ENCODE measurements around the gene RNF220.

RNF220 gene

GRCh38 chr1:44483089-44483874, 78.2 kb downstream of the RNF220 start:
- no peaks in the 10 kb centered on the region for H3K9me3 ChIP-seq (ENCODE audit: control insufficient read depth, insufficient read depth, low read length)
- H3K36me3 ChIP-seq (ENCODE audit: control insufficient read depth, insufficient read depth, low read length) = no peaks in the 10 kb centered on the region
- H3K9ac ChIP-seq (ENCODE audit: low read depth, low read length) = no peak overlapping the region
- peaks cover 5% of the 10 kb centered on the region for H3K4me1 ChIP-seq (ENCODE audit: control insufficient read depth, insufficient read depth, low read length)
- no peaks in the 10 kb centered on the region for H3K27me3 ChIP-seq (ENCODE audit: control insufficient read depth, insufficient read depth, low read length)
- no peak overlapping the region for H3K4me3 ChIP-seq (ENCODE audit: low read depth, low read length)

GRCh38 chr1:44484155-44484688, 79.2 kb downstream of the RNF220 start:
- H3K4me3 ChIP-seq (ENCODE audit: low read depth, low read length) = no peak overlapping the region
- peaks cover 5% of the 10 kb centered on the region for H3K4me1 ChIP-seq (ENCODE audit: control insufficient read depth, insufficient read depth, low read length)
- no peaks in the 10 kb centered on the region for H3K9me3 ChIP-seq (ENCODE audit: control insufficient read depth, insufficient read depth, low read length)
- H3K36me3 ChIP-seq (ENCODE audit: control insufficient read depth, insufficient read depth, low read length) = no peaks in the 10 kb centered on the region
- H3K27me3 ChIP-seq (ENCODE audit: control insufficient read depth, insufficient read depth, low read length) = no peaks in the 10 kb centered on the region
- H3K9ac ChIP-seq (ENCODE audit: low read depth, low read length) = no peak overlapping the region

GRCh38 chr1:44485229-44485933, 80.3 kb downstream of the RNF220 start:
- no peaks in the 10 kb centered on the region for H3K27me3 ChIP-seq (ENCODE audit: control insufficient read depth, insufficient read depth, low read length)
- peaks cover 5% of the 10 kb centered on the region for H3K4me1 ChIP-seq (ENCODE audit: control insufficient read depth, insufficient read depth, low read length)
- H3K9ac ChIP-seq (ENCODE audit: low read depth, low read length) = no peak overlapping the region
- H3K36me3 ChIP-seq (ENCODE audit: control insufficient read depth, insufficient read depth, low read length) = no peaks in the 10 kb centered on the region
- H3K4me3 ChIP-seq (ENCODE audit: low read depth, low read length) = no peak overlapping the region
- no peaks in the 10 kb centered on the region for H3K9me3 ChIP-seq (ENCODE audit: control insufficient read depth, insufficient read depth, low read length)

GRCh38 chr1:44485934-44486460, 80.9 kb downstream of the RNF220 start:
- no peaks in the 10 kb centered on the region for H3K9me3 ChIP-seq (ENCODE audit: control insufficient read depth, insufficient read depth, low read length)
- no peaks in the 10 kb centered on the region for H3K36me3 ChIP-seq (ENCODE audit: control insufficient read depth, insufficient read depth, low read length)
- H3K4me3 ChIP-seq (ENCODE audit: low read depth, low read length) = no peak overlapping the region
- no peaks in the 10 kb centered on the region for H3K27me3 ChIP-seq (ENCODE audit: control insufficient read depth, insufficient read depth, low read length)
- H3K9ac ChIP-seq (ENCODE audit: low read depth, low read length) = no peak overlapping the region
- H3K4me1 ChIP-seq (ENCODE audit: control insufficient read depth, insufficient read depth, low read length) = peaks cover 5% of the 10 kb centered on the region

GRCh38 chr1:44489481-44489880, 84.4 kb downstream of the RNF220 start:
- no peaks in the 10 kb centered on the region for H3K9me3 ChIP-seq (ENCODE audit: control insufficient read depth, insufficient read depth, low read length)
- no peak overlapping the region for H3K9ac ChIP-seq (ENCODE audit: low read depth, low read length)
- no peaks in the 10 kb centered on the region for H3K4me1 ChIP-seq (ENCODE audit: control insufficient read depth, insufficient read depth, low read length)
- no peaks in the 10 kb centered on the region for H3K36me3 ChIP-seq (ENCODE audit: control insufficient read depth, insufficient read depth, low read length)
- H3K4me3 ChIP-seq (ENCODE audit: low read depth, low read length) = no peak overlapping the region
- H3K27me3 ChIP-seq (ENCODE audit: control insufficient read depth, insufficient read depth, low read length) = no peaks in the 10 kb centered on the region

GRCh38 chr1:44496541-44497171, 91.6 kb downstream of the RNF220 start:
- Histone ChIP-seq H3K9ac (ENCODE audit: low read depth, low read length) (no peak overlapping the region), H3K36me3 (ENCODE audit: control insufficient read depth, insufficient read depth, low read length) (no peaks in the 10 kb centered on the region), H3K4me1 (ENCODE audit: control insufficient read depth, insufficient read depth, low read length) (peaks cover 9% of the 10 kb centered on the region), H3K9me3 (ENCODE audit: control insufficient read depth, insufficient read depth, low read length) (no peaks in the 10 kb centered on the region), H3K4me3 (ENCODE audit: low read depth, low read length) (no peak overlapping the region), H3K27me3 (ENCODE audit: control insufficient read depth, insufficient read depth, low read length) (peaks cover 26% of the 10 kb centered on the region)

- no peak overlapping the region for H3K9ac ChIP-seq (ENCODE audit: low read depth, low read length)
- peaks cover 26% of the 10 kb centered on the region for H3K27me3 ChIP-seq (ENCODE audit: control insufficient read depth, insufficient read depth, low read length)
- H3K9me3 ChIP-seq (ENCODE audit: control insufficient read depth, insufficient read depth, low read length) = no peaks in the 10 kb centered on the region
- peaks cover 17% of the 10 kb centered on the region for H3K4me1 ChIP-seq (ENCODE audit: control insufficient read depth, insufficient read depth, low read length)
- H3K4me3 ChIP-seq (ENCODE audit: low read depth, low read length) = no peak overlapping the region
- H3K36me3 ChIP-seq (ENCODE audit: control insufficient read depth, insufficient read depth, low read length) = no peaks in the 10 kb centered on the region
Observed at GRCh38 chr1:44497422-44498170, 92.5 kb downstream of the RNF220 start.

- H3K4me3 ChIP-seq (ENCODE audit: low read depth, low read length) = no peak overlapping the region
- H3K27me3 ChIP-seq (ENCODE audit: control insufficient read depth, insufficient read depth, low read length) = peaks cover 29% of the 10 kb centered on the region
- H3K36me3 ChIP-seq (ENCODE audit: control insufficient read depth, insufficient read depth, low read length) = no peaks in the 10 kb centered on the region
- H3K9me3 ChIP-seq (ENCODE audit: control insufficient read depth, insufficient read depth, low read length) = no peaks in the 10 kb centered on the region
- H3K9ac ChIP-seq (ENCODE audit: low read depth, low read length) = no peak overlapping the region
- peaks cover 17% of the 10 kb centered on the region for H3K4me1 ChIP-seq (ENCODE audit: control insufficient read depth, insufficient read depth, low read length)
Observed at GRCh38 chr1:44499306-44499705, 94.3 kb downstream of the RNF220 start.

- Histone ChIP-seq H3K4me1 (ENCODE audit: control insufficient read depth, insufficient read depth, low read length) (peaks cover 23% of the 10 kb centered on the region), H3K9ac (ENCODE audit: low read depth, low read length) (no peak overlapping the region), H3K4me3 (ENCODE audit: low read depth, low read length) (peak overlapping the region; percentile 33)
Observed at GRCh38 chr1:44500181-44501046, 95.4 kb downstream of the RNF220 start.

GRCh38 chr1:44501047-44501890, 96.2 kb downstream of the RNF220 start:
- H3K27me3 ChIP-seq (ENCODE audit: control insufficient read depth, insufficient read depth, low read length) = peaks cover 42% of the 10 kb centered on the region
- no peaks in the 10 kb centered on the region for H3K36me3 ChIP-seq (ENCODE audit: control insufficient read depth, insufficient read depth, low read length)
- peaks cover 29% of the 10 kb centered on the region for H3K4me1 ChIP-seq (ENCODE audit: control insufficient read depth, insufficient read depth, low read length)
- peak overlapping the region; percentile 32 for H3K9ac ChIP-seq (ENCODE audit: low read depth, low read length)
- no peaks in the 10 kb centered on the region for H3K9me3 ChIP-seq (ENCODE audit: control insufficient read depth, insufficient read depth, low read length)
- H3K4me3 ChIP-seq (ENCODE audit: low read depth, low read length) = peak overlapping the region; percentile 48

More at GRCh38 chr1:44500181-44501046, 95.4 kb downstream of the RNF220 start:
- H3K36me3 ChIP-seq (ENCODE audit: control insufficient read depth, insufficient read depth, low read length) = no peaks in the 10 kb centered on the region
- no peaks in the 10 kb centered on the region for H3K9me3 ChIP-seq (ENCODE audit: control insufficient read depth, insufficient read depth, low read length)
- H3K27me3 ChIP-seq (ENCODE audit: control insufficient read depth, insufficient read depth, low read length) = peaks cover 37% of the 10 kb centered on the region

Data from iPS-15b (cell line).